Measurements from ENCODE around the gene HYKK. TPM values are rescaled to one million over a fixed set of nuclear protein-coding genes. Genes with fewer than 3 reads are reported as not detected.

Gene HYKK
- polyA plus RNA-seq, 1 donor from 2014 or later, result not detected

DNA sequence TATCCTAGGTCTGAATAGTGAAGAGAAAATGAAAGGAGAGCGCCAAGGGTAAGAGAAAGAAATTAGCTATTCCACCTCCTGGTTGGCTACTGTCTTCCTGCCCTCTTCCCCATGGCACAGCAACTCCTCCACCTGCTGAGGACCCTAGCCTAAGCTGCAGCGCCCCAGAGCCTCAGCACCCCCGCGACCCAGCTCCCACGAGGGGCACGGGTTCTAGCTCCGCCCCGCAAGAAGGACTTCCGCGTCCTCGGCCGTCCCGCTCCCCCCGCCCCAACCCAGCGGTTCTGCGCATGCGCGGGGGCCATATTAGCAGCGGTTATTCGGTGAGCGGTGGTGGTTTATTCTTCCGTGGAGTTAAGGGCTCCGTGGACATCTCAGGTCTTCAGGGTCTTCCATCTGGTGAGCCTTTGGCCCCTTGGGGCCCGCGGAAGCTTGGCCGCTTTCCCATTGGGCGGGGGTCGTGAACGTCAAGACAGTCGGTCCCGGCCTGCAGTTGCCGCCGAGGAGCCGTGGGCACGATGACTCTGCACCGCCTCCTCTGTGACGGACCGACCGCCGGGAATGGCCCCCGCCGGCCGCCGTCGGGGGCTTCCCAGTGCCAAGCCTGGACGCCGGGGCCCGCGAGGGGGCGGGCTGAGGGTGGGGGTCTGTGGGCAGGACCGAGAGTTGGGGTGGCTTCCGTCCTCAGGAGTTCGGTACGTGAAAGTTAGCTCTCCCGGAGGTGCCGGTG is 32.9 kb downstream of the HYKK start, which contains the start of gene PSMA4:
Gene PSMA4, plus strand, starts transcription at position 304 of the 730 bp plus-strand sequence. CDS start 1,484 bp downstream, outside the sequence.
- Histone ChIP-seq H3K27me3 (ENCODE audit: insufficient read depth, low read depth, low read length) (no peaks in the 10 kb centered on the region), H2AFZ (ENCODE audit: low read depth, low read length) (peak within 1 kb of the TSS; percentile 93), H3K79me2 (replicated peaks; ENCODE audit: insufficient read depth, low read length) (peaks cover 23% of the 10 kb centered on the region), H3K9ac (ENCODE audit: low read length) (peak within 1 kb of the TSS; percentile 93), H3K9me3 (ENCODE audit: low read length) (no peaks in the 10 kb centered on the region), H4K20me1 (ENCODE audit: insufficient read depth) (no peaks in the 10 kb centered on the region), H3K27ac (ENCODE audit: low read length) (peak within 1 kb of the TSS; percentile 91), H3K36me3 (ENCODE audit: insufficient read depth, low read length) (peaks cover 5% of the 10 kb centered on the region), H3K9me2 (ENCODE audit: insufficient read depth, low read length) (no peaks in the 10 kb centered on the region), H3K4me2 (ENCODE audit: low read length) (peak within 1 kb of the TSS; percentile 79), H3K4me3 (ENCODE audit: low read length) (peak within 1 kb of the TSS; percentile 94), H3F3A (ENCODE audit: insufficient read depth, low read length, poor library complexity, severe bottlenecking) (no peaks in the 10 kb centered on the region)
- TF ChIP-seq EP300 (conservative IDR thresholded peaks at IDR 0.05; ENCODE audit: poor library complexity, severe bottlenecking), result peak; percentile 36
- peak; percentile 85 for TF ChIP-seq TAF1 (IDR thresholded peaks at IDR 0.05; ENCODE audit: low read depth)
- peak; percentile 19 for TF ChIP-seq RAD21 (conservative IDR thresholded peaks at IDR 0.05)
- TF ChIP-seq, protein P1, sequence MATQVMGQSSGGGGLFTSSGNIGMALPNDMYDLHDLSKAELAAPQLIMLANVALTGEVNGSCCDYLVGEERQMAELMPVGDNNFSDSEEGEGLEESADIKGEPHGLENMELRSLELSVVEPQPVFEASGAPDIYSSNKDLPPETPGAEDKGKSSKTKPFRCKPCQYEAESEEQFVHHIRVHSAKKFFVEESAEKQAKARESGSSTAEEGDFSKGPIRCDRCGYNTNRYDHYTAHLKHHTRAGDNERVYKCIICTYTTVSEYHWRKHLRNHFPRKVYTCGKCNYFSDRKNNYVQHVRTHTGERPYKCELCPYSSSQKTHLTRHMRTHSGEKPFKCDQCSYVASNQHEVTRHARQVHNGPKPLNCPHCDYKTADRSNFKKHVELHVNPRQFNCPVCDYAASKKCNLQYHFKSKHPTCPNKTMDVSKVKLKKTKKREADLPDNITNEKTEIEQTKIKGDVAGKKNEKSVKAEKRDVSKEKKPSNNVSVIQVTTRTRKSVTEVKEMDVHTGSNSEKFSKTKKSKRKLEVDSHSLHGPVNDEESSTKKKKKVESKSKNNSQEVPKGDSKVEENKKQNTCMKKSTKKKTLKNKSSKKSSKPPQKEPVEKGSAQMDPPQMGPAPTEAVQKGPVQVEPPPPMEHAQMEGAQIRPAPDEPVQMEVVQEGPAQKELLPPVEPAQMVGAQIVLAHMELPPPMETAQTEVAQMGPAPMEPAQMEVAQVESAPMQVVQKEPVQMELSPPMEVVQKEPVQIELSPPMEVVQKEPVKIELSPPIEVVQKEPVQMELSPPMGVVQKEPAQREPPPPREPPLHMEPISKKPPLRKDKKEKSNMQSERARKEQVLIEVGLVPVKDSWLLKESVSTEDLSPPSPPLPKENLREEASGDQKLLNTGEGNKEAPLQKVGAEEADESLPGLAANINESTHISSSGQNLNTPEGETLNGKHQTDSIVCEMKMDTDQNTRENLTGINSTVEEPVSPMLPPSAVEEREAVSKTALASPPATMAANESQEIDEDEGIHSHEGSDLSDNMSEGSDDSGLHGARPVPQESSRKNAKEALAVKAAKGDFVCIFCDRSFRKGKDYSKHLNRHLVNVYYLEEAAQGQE (IDR thresholded peaks at IDR 0.05; ENCODE audit: borderline replicate concordance), result peak; percentile 93
- TF ChIP-seq EZH2 (IDR thresholded peaks at IDR 0.05; ENCODE audit: borderline replicate concordance, insufficient read depth, low read length, poor library complexity, severe bottlenecking), result no peak
- TF ChIP-seq SMC3 (conservative IDR thresholded peaks at IDR 0.05; ENCODE audit: poor library complexity), result no peak
- no peak for TF ChIP-seq CTCF (IDR thresholded peaks at IDR 0.05; ENCODE audit: poor library complexity, severe bottlenecking)
- peak; percentile 93 for TF ChIP-seq POLR2AphosphoS5 (IDR thresholded peaks at IDR 0.05)
- TF ChIP-seq MXI1 (conservative IDR thresholded peaks at IDR 0.05; ENCODE audit: poor library complexity, severe bottlenecking), result peak; percentile 75

DNA sequence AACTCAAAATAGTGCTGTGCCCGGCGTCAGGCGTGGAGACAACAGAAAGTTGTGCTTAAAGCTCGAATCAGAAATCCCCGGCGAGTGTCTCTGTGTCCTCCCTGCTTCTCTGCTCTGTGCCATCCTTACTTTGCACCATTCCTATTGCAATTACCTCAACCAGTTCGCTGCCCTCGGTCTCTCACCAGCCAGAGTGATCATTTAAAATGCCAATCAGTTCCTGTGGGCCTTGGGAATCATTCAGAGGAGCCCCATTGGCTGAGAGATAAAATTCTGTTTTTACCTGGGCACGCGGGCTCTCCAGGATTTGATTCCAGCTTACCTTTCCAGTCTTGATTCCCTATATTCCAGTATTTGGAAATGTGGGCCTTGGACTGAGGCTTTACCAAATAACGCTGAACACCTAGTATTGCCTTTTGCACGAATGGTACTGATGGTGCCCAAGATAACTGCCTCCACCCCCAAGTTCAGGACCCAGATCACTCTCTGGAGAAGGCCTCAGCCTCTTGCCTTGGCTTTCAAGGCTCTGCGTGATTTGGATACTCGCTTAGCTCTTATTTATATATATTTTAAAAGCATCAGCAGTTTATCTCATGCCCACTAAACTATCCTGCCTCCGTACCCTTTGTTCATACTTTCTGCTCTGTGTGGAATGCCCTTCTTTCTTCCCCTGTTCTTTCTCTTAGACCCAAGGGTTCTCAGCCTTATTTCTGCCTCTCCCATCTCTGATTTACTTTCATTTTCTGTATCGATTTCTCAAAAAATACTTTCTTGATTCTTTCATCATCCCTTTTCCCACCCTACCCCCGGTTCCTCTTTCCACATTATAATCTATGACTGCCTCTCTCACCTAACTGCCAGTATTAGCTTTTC is 33.7 kb downstream of the HYKK start:
- Histone ChIP-seq H2AFZ (ENCODE audit: low read depth, low read length) (peak overlapping the region; percentile 93), H3K9me3 (ENCODE audit: low read length) (no peaks in the 10 kb centered on the region), H3F3A (ENCODE audit: insufficient read depth, low read length, poor library complexity, severe bottlenecking) (no peaks in the 10 kb centered on the region), H4K20me1 (ENCODE audit: insufficient read depth) (no peaks in the 10 kb centered on the region), H3K4me2 (ENCODE audit: low read length) (peak overlapping the region; percentile 71), H3K79me2 (replicated peaks; ENCODE audit: insufficient read depth, low read length) (peaks cover 23% of the 10 kb centered on the region), H3K27me3 (ENCODE audit: insufficient read depth, low read depth, low read length) (no peaks in the 10 kb centered on the region), H3K27ac (ENCODE audit: low read length) (peak overlapping the region; percentile 91), H3K36me3 (ENCODE audit: insufficient read depth, low read length) (peaks cover 9% of the 10 kb centered on the region), H3K4me3 (ENCODE audit: low read length) (peak overlapping the region; percentile 94), H3K9ac (ENCODE audit: low read length) (peak overlapping the region; percentile 93), H3K9me2 (ENCODE audit: insufficient read depth, low read length) (no peaks in the 10 kb centered on the region)
- no peak for TF ChIP-seq TAF1 (IDR thresholded peaks at IDR 0.05; ENCODE audit: low read depth)
- peak; percentile 41 for TF ChIP-seq MXI1 (conservative IDR thresholded peaks at IDR 0.05; ENCODE audit: poor library complexity, severe bottlenecking)

Data from neural cell (in vitro differentiated cells).